ACC112 (cell line): ENCODE measurements around the gene MAP3K7.

Source experiments
- H2AFZ ChIP-seq: fragments of 200-600 bp; sonication (generic); one replicate; pipeline ENCODE4 v1.6.0; 2017; ENCODE audit warnings: antibody characterized with exemption, low read length; ENCODE audit not compliant: unreplicated experiment
- H3K27ac ChIP-seq: fragments of 200-600 bp; sonication (generic); 2 replicates; pipeline ENCODE4 v1.5.1; 2014; ENCODE audit warnings: low read depth, mild to moderate bottlenecking, antibody characterized with exemption, low read length, moderate library complexity
- H3K27me3 ChIP-seq: fragments of 200-600 bp; sonication (generic); 2 replicates; pipeline ENCODE4 v1.6.1; 2014; ENCODE audit warnings: mild to moderate bottlenecking, antibody characterized with exemption, low read length, moderate library complexity, mixed read lengths; ENCODE audit not compliant: insufficient read depth
- H3K36me3 ChIP-seq: fragments of 200-600 bp; sonication (generic); 2 replicates; pipeline ENCODE4 v1.6.1; 2016; ENCODE audit warnings: mild to moderate bottlenecking, antibody characterized with exemption, low read length, moderate library complexity, mixed read lengths; ENCODE audit not compliant: insufficient read depth
- H3K4me1 ChIP-seq: fragments of 200-600 bp; sonication (generic); one replicate; pipeline ENCODE4 v1.6.1; 2016; ENCODE audit warnings: low read length, mixed read lengths; ENCODE audit not compliant: insufficient read depth, unreplicated experiment, control insufficient read depth
- H3K4me3 ChIP-seq: fragments of 200-600 bp; sonication (generic); 2 replicates; pipeline ENCODE4 v1.5.1; 2014; ENCODE audit warnings: mild to moderate bottlenecking, low read depth, low read length
- H3K79me2 ChIP-seq: fragments of 200-600 bp; sonication (generic); one replicate; pipeline ENCODE4 v1.6.0; 2016; ENCODE audit warnings: low read length; ENCODE audit not compliant: control insufficient read depth, unreplicated experiment, insufficient read depth

The MAP3K7 gene

DNA sequence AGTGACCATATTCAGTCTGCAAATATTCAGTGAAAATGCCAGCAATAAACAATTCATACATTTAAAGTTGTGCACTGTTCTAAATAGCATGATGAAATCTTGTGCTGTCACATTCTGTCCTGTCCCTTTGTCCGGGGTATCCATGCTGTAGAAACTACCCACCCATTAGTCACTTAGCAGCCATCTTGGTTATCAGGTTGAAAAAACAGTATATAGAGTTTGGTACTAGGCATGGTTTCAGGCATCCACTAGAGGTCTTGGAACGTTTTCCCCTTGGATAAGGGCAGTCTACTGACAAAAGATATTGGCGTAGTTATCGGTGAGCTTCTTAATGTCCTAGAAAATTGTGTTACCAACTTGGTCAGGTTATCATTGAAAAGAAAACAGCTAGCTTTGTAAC, 12.3 kb upstream of the MAP3K7 start:
- Histone ChIP-seq H3K27me3 (peaks cover 94% of the 10 kb centered on the region), H3K27ac (no peak overlapping the region), H2AFZ (no peak overlapping the region), H3K36me3 (no peaks in the 10 kb centered on the region), H3K4me1 (no peaks in the 10 kb centered on the region), H3K79me2 (no peaks in the 10 kb centered on the region), H3K4me3 (no peak overlapping the region)

DNA sequence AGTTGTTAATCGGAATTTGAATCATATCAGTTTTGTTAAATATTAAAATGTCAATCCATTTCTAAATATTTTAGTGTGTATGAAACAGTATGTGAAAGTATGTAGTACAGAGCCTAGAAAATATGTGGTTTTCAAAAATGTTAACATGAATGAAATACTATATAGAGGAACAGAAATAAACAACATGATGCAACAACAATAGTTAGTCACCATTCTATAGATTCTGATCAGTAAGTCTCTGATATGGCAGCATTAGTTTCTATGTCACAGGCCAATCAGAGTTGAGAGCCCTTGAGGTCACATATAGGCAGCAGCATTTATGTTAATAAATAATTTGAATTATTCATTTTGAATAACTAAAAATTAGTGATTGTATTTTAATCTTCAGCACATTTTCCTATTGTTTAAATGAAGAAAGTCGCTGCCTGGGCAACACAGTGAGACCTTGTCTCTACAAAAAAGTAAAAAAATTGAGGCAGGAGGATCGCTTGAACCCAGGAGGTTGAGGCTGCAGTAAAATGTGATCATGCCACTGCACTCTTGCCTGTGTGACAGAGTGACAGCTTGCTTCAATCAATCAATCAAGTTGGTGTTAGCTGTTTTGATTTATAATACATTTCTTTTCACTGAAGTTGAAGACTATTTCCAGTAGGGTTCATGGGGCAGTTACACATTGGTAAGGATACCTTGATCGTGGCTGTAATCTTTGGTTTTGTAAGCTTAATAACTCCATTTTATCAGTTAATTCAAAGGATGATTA, 11.5 kb upstream of the MAP3K7 start:
- Histone ChIP-seq H3K79me2 (no peaks in the 10 kb centered on the region), H3K4me1 (no peaks in the 10 kb centered on the region), H3K27me3 (peaks cover 93% of the 10 kb centered on the region), H2AFZ (no peak overlapping the region), H3K36me3 (no peaks in the 10 kb centered on the region), H3K4me3 (no peak overlapping the region), H3K27ac (no peak overlapping the region)

DNA sequence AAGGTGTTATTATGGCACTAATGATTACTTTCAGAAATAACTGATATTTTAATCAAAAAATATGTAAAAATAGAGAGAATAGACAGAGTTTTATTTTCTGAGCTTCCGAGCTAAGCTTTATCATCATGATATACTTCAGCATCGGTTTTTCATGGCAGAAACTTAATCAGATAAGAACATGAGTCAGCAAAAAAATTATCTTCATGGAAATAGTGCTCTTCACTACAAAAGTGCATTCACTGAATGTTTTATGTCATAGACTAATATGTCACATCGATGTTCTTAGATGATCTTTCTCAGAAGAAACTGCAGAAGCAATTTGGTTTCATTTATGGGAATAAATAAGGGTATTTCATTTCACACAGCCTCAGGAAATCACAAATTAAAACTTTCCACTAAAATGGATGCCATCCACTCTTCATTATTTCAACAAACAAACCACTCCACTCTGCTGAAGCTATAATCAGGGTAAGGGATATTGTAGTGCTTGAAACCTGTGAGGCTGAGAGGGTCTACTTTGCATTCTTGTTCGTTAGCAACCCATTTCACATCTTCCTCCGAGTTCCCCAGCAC, 10.2 kb upstream of the MAP3K7 start:
- Histone ChIP-seq H3K36me3 (no peaks in the 10 kb centered on the region), H3K4me3 (no peak overlapping the region), H3K27ac (no peak overlapping the region), H2AFZ (no peak overlapping the region), H3K27me3 (peaks cover 86% of the 10 kb centered on the region), H3K4me1 (no peaks in the 10 kb centered on the region), H3K79me2 (no peaks in the 10 kb centered on the region)

DNA sequence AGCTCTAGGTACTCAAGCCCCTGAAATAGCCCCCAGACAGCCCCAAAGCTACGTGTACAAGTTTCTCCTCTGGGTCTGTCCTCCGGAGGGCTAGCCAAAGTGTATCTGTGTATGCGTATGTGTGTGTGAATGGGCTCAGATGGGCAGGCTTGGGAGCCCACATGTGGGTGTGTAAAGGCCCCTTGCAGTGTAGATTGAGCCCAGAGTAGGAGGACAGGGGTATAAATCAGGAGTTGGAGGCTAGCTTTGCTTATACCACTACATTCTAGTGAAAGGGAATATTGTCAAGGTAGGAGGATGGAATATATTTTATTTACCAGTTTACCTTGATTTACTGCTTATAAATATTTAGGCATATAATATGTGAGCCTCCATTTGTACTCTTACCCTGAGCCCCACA, 9.0 kb upstream of the MAP3K7 start:
- no peak overlapping the region for H2AFZ ChIP-seq

DNA sequence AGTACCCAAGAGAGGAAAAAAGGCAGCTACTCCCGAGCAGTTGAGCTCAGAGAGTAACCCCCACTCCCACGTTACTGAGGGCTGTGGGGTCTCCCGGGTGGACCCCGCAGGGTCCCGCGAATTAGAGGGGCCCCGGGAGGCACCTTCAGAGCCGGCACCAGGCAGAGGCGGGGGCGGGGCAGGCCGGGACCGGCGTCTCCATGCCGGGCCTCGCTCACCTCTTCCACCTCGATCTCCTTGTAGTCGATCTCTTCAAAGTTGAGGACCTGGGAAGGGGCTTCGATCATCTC, 381 bp downstream of the MAP3K7 start:
- Histone ChIP-seq H3K27ac (peak overlapping the region; percentile 92), H3K79me2 (peaks cover 51% of the 10 kb centered on the region), H3K27me3 (no peaks in the 10 kb centered on the region; the same call in 1 of the 2 replicates), H3K4me1 (peaks cover 23% of the 10 kb centered on the region), H2AFZ (peak overlapping the region; percentile 89), H3K4me3 (peak overlapping the region; percentile 93), H3K36me3 (no peaks in the 10 kb centered on the region)

More for the DNA sequence above, 9.0 kb upstream of the MAP3K7 start:
- Histone ChIP-seq H3K27ac (no peak overlapping the region), H3K4me3 (no peak overlapping the region), H3K79me2 (no peaks in the 10 kb centered on the region), H3K27me3 (peaks cover 74% of the 10 kb centered on the region), H3K36me3 (no peaks in the 10 kb centered on the region), H3K4me1 (no peaks in the 10 kb centered on the region)

DNA sequence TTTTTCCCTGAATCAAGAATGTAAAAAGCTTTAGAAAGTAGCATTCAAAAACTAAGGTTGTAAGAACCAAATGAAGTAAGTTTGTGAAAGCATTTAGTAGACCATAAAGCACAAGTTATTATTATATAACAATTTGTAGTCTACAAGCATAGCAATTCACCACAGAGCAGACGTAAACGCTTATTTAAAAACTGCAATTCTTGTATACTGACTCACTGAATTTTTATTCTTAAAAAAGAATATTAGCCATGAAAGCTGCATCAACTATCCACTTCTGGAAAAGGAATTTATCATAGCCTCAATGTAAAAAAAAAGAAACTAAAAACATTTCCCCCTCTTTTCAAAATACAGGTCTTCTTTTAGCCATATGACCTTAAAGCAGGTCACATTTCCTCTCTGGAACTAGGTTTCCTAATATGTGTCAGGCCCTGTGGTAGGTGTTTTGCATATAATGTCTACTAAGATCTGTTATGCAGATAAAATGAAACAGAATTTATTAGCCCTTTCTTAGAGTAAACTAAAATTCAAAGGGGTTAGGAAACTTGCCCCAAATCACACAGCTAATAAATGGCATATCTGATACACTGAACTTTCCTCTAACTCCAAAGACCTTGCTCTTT, 2.1 kb downstream of the MAP3K7 start:
- Histone ChIP-seq H2AFZ (no peak overlapping the region), H3K27me3 (no peaks in the 10 kb centered on the region), H3K27ac (no peak overlapping the region), H3K4me3 (peak overlapping the region; percentile 93), H3K79me2 (peaks cover 64% of the 10 kb centered on the region), H3K4me1 (peaks cover 23% of the 10 kb centered on the region), H3K36me3 (no peaks in the 10 kb centered on the region)

DNA sequence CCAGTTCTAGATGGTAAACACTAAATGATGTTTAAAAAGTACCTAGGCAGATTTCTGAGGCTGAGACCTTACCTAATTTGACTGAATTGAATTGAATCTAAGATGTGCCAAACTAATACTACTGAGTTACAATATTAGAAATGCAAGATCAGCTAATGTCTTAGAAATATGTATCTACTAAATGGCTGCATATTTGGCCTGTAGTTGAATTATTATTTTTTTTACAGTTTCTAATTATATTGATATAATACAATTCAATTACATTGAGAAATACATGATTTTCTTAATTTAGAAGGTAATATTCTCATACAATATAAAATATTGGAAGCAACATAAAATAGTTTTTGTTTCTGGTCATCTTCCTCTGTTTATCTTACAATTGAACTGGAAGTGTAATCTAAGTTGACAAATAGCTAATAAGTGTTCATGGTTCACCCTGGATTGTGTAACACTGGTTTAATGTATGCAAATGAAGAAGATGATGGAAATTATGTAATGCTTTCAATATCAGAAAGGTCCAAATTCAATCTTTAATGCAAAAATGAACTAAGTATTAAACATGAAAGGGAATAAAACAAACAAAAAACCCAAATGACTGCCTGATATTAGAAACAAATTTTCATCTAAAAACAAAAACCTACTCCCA, 2.9 kb downstream of the MAP3K7 start:
- Histone ChIP-seq H3K36me3 (no peaks in the 10 kb centered on the region), H3K4me1 (peaks cover 23% of the 10 kb centered on the region), H3K27me3 (no peaks in the 10 kb centered on the region), H3K4me3 (peak overlapping the region; percentile 93), H3K79me2 (peaks cover 72% of the 10 kb centered on the region), H3K27ac (no peak overlapping the region), H2AFZ (no peak overlapping the region)

DNA sequence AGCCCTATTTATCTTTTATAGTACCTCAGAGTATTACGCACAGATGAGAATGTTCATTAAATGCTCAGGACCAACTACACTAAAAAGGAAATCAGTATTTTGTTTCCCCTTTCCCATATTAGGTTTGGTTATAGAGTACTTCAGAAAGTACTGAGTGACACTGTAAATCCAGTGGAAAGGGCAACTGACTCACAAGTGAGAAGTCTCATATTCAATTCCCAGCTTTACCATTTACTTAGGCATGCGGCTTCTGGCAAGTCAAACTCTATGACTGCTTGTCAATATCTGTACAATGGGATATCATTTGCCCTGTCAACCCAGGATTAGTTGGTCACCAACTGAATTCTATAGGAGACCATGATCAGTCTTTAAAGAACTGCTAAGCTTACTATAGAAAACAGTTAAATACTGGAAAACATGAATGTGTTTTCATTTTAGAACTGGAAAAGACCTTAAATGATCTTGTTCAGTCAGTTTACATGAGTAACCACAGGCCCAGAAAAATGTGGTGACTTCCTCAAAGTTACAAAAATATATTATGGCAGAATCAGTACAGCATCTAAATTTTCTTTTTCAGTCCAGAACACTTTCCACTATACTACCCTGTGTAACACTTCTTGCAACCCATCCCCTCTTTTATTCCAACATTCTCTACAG, 3.6 kb downstream of the MAP3K7 start:
- Histone ChIP-seq H3K4me3 (no peak overlapping the region), H3K36me3 (no peaks in the 10 kb centered on the region), H2AFZ (no peak overlapping the region), H3K27me3 (no peaks in the 10 kb centered on the region), H3K27ac (no peak overlapping the region), H3K79me2 (peaks cover 74% of the 10 kb centered on the region), H3K4me1 (peaks cover 23% of the 10 kb centered on the region)

DNA sequence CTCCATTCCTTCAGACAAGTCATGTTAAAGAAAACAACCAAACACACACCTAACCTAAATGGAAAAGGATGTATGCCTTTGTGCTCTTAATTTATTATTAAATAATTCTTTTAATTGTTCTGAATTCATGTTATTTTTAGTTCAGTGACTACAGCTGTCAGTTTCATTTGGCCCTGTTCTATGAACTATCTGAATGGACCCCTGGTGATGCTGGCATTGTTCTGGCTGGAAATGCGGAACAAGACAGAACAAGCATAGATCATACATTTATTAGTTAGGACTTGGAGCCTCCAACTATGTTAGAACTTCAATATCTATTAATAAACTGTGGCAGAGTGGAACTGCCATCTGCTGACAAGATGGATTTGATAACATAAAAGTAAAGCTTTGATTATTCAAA, 5.7 kb downstream of the MAP3K7 start:
- Histone ChIP-seq H3K27ac (no peak overlapping the region), H3K36me3 (no peaks in the 10 kb centered on the region), H3K27me3 (no peaks in the 10 kb centered on the region), H3K79me2 (peaks cover 84% of the 10 kb centered on the region), H2AFZ (no peak overlapping the region), H3K4me1 (peaks cover 18% of the 10 kb centered on the region), H3K4me3 (no peak overlapping the region)

DNA sequence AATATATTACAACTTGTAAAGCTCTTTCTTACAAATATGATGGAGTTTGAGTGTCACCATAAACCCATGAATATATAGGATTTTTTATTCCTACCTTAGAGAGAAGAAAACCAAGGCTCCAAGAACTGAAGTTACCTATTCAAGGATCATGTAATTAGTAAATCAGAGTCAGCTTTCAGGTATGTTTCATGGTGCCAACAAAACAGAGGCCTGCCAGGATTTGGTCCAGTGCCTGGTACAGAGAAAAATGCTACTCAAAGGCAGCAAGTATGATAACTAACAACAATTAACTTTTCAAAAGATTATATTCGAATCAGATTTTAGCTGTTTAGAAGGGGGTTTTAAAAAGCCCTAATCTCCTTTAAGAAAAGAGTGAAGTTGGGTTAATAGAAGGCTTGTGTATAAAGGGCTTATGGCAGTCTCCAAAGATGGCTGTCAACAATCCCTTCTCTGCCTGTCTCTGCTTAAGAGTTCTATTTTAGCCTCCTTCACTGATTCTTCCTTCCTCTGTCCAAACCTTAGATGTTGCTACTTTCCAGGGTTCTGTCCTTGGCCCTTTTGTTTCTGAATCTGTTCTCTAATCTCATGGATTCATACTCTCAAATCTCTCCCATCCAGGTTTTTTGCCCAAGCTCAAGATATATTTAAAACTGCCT, 7.8 kb downstream of the MAP3K7 start:
- Histone ChIP-seq H3K4me3 (no peak overlapping the region), H3K79me2 (peaks cover 76% of the 10 kb centered on the region), H3K27me3 (no peaks in the 10 kb centered on the region), H3K27ac (no peak overlapping the region), H3K36me3 (no peaks in the 10 kb centered on the region), H3K4me1 (peaks cover 10% of the 10 kb centered on the region), H2AFZ (no peak overlapping the region)
